ENCODE results near the gene MT1B. TPM values are rescaled to one million over a fixed set of nuclear protein-coding genes. Genes with fewer than 3 reads are reported as not detected.

MT1B gene
- total RNA-seq, 4 donors from 2014 or later = not detected

DNA sequence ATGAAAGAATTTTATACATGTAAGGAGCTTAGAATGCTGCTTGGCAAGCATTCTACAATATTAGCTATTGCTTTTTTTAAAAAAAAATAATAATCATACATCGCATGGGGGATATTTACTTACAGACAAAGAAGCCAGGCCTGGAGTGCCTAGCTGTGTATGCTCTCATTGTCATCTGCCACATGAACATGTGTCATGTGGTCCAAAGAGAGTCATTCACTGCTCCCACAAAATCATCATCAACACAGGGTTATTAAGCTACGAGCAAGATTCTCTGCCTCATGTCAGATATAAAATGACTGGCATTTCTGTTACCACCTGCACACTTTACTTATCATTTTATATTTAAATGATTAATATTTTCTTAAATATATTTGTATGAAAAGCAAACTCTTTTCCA is 28.0 kb upstream of the MT1B start:
- TF ChIP-seq, protein P1, sequence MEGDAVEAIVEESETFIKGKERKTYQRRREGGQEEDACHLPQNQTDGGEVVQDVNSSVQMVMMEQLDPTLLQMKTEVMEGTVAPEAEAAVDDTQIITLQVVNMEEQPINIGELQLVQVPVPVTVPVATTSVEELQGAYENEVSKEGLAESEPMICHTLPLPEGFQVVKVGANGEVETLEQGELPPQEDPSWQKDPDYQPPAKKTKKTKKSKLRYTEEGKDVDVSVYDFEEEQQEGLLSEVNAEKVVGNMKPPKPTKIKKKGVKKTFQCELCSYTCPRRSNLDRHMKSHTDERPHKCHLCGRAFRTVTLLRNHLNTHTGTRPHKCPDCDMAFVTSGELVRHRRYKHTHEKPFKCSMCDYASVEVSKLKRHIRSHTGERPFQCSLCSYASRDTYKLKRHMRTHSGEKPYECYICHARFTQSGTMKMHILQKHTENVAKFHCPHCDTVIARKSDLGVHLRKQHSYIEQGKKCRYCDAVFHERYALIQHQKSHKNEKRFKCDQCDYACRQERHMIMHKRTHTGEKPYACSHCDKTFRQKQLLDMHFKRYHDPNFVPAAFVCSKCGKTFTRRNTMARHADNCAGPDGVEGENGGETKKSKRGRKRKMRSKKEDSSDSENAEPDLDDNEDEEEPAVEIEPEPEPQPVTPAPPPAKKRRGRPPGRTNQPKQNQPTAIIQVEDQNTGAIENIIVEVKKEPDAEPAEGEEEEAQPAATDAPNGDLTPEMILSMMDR (IDR thresholded peaks at IDR 0.05; ENCODE audit: low read depth) = no peak

DNA sequence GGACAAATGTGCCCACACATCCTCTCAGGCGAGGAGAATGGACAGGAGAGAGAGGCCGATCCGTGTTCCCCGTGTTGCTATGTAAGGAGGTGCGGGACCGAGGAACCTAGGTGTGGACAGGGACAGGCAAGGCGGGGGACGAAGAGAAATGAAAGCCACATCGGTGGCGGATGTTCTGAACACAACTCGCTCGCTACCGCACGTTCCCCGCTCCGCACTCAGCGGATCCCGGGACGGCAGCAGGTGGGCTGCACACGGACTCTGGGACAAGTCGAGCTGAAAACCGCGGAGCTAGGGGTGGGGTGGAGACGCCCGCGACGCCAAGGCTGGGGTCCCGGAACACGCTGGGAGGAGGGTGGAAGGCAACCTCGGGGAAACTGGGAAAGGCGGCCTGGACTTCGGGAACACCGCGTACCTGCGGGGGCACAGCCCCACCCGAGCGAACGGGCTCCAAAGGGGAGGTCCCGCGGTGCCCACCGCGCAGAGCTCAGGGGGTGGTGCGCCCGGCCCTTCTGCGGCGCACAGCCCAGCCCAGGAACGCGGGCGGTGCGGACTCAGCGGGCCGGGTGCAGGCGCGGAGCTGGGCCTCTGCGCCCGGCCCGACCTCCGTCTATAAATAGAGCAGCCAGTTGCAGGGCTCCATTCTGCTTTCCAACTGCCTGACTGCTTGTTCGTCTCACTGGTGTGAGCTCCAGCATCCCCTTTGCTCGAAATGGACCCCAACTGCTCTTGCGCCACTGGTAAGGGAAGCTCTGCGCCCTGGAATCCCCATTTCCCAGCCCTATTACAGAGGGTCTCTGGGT is 26.3 kb upstream of the MT1B start, which contains the start of gene MT1E:
TSS of gene MT1E (plus strand) at position 642 of the 803 bp plus-strand sequence. CDS start at position 713, 71 bp downstream.
- TF ChIP-seq, protein P1 (IDR thresholded peaks at IDR 0.05; ENCODE audit: low read depth) = no peak

- TF ChIP-seq, protein P1 (IDR thresholded peaks at IDR 0.05; ENCODE audit: low read depth) = no peak
These were observed 25.6 kb upstream of the MT1B start for GRCh38 chr16:56625943-56626654.

DNA sequence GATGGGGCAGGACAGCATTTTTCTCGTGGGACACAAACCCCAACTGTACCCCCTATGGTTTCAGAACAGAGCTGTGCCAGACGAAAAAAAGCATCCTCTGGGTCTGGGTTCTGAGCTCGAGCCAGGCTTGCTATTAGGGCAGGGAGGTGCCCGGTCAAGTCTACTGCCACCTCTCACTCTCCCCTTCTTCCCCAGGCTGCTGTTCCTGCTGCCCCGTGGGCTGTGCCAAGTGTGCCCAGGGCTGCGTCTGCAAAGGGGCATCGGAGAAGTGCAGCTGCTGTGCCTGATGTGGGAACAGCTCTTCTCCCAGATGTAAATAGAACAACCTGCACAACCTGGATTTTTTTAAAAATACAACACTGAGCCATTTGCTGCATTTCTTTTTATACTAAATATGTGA is 25.0 kb upstream of the MT1B start:
- TF ChIP-seq, protein P1 (IDR thresholded peaks at IDR 0.05; ENCODE audit: low read depth) = no peak

- TF ChIP-seq, protein P1 (IDR thresholded peaks at IDR 0.05; ENCODE audit: low read depth) = no peak
These were observed 23.0 kb upstream of the MT1B start for GRCh38 chr16:56628486-56629350.

- TF ChIP-seq, protein P1 (IDR thresholded peaks at IDR 0.05; ENCODE audit: low read depth) = no peak
These were observed 22.2 kb upstream of the MT1B start for GRCh38 chr16:56629531-56629930.
